Endothelial cell of umbilical vein (primary cell): ENCODE data around the gene STK11IP.

ENCODE experiments used
- EZH2 ChIP-seq: IDR thresholded peaks from 2 replicates; pipeline ENCODE4 v1.6.1; 2012; ENCODE audit warnings: borderline replicate concordance, low read depth, mild to moderate bottlenecking, moderate library complexity, low read length, inconsistent platforms; ENCODE audit not compliant: severe bottlenecking
- POLR2A ChIP-seq: IDR thresholded peaks from 2 replicates; pipeline ENCODE4 v1.6.1; 2012; ENCODE audit warnings: low read depth, mild to moderate bottlenecking, control low read depth, low read length
- POLR2AphosphoS5 ChIP-seq: IDR thresholded peaks from 2 replicates; pipeline ENCODE4 v1.6.1; 2012; ENCODE audit warnings: low read depth, mild to moderate bottlenecking, control low read depth, low read length, moderate library complexity; ENCODE audit not compliant: insufficient read depth
- TF ChIP-seq, protein P1 (sequence below): IDR thresholded peaks from 2 replicates; pipeline ENCODE4 v1.6.1; 2011; ENCODE audit not compliant: insufficient read depth, insufficient read length
- TF ChIP-seq, protein P2 (sequence below), 2 donors: IDR thresholded peaks; 1 replicate in 1 of 2; 2 replicates in 1 of 2; pipeline ENCODE4 v1.5.1; 2011; ENCODE audit warnings: low read length in 2 of 2, mild to moderate bottlenecking in 2 of 2, moderate library complexity in 2 of 2, control low read depth in 1 of 2, inconsistent platforms in 1 of 2, low read depth in 1 of 2; ENCODE audit not compliant: insufficient read depth in 1 of 2; ENCODE audit errors: extremely low read depth in 1 of 2

DNA sequence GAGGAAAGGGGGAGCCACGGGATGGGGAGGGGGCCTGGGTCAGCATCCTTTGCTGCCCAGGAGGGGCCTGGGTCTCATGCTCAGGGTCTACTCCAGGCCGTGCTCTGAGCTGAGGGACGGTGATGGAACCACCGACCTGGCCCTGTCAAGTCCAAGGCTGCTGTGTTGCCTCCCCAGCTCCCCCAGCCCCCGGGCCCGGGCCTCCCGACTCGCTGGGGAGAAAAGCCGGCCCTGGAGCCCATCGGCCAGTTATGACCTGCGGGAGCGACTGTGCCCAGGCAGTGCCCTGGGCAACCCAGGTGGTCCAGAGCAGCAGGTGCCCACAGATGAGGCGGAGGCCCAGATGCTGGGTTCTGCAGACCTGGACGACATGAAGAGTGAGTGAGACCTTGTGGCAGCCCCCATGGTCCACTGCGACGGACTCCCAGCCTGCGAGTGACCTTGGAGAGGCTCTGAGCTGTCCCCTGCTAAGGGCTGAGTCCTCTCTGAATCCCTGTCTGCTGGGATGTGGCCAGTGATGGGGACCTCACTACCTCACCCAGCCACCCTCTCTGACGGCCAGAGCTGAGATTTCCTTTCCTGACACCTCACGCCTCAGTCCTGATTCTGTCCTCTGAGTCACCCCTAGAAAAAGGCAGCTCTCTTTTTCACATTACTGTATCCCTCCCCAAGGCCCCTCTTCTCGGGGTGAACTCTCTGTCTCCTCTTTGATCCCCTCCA lies 32.5 kb downstream of the STK11IP start:
- TF ChIP-seq POLR2AphosphoS5 (no peak), EZH2 (no peak), POLR2A (no peak)
- TF ChIP-seq, protein P1, sequence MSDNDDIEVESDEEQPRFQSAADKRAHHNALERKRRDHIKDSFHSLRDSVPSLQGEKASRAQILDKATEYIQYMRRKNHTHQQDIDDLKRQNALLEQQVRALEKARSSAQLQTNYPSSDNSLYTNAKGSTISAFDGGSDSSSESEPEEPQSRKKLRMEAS: no peak
- TF ChIP-seq, protein P2, sequence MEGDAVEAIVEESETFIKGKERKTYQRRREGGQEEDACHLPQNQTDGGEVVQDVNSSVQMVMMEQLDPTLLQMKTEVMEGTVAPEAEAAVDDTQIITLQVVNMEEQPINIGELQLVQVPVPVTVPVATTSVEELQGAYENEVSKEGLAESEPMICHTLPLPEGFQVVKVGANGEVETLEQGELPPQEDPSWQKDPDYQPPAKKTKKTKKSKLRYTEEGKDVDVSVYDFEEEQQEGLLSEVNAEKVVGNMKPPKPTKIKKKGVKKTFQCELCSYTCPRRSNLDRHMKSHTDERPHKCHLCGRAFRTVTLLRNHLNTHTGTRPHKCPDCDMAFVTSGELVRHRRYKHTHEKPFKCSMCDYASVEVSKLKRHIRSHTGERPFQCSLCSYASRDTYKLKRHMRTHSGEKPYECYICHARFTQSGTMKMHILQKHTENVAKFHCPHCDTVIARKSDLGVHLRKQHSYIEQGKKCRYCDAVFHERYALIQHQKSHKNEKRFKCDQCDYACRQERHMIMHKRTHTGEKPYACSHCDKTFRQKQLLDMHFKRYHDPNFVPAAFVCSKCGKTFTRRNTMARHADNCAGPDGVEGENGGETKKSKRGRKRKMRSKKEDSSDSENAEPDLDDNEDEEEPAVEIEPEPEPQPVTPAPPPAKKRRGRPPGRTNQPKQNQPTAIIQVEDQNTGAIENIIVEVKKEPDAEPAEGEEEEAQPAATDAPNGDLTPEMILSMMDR (IDR thresholded peaks at IDR 0.05; ENCODE audit: extremely low read depth in 1 of 2, insufficient read depth in 1 of 2, low read depth in 1 of 2, low read length in 2 of 2): no peak
